ENCODE data around the gene PCDH19. TPM values are rescaled to one million over a fixed set of nuclear protein-coding genes. Genes with fewer than 3 reads are reported as not detected.

PCDH19 gene
- total RNA-seq, 1 experiment from 2014 or later = 1.2 TPM

DNA sequence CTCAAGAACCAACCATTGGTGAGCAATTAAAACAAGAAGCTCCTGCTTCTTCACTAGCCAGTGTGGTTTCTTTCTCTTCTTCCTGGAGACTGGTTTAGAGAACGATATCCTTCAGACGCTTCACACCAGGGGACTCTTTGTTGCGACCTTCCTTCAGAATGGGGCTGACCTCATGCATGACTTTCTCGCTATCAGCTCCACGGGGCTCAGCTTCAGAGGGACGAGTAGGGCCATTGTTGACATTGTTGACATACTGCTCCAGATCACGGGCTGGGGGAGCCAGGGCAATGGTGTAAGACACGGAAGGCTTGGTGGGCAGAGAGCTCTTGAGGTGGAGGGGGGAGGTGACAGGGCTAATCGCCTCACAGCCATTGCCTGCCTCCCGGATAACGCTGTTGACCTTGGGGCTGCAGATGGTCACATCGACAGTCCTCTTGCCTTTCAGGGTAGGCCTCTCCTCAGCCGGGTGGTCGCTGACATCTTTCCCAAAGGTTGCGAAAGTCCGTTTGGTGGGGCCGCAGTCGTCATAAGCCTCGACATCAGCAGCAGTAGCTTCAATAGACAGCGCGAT lies 113.8 kb downstream of the PCDH19 start:
- peak; percentile 59 for DNase-seq
- no peak overlapping the region; a peak in 2 of 5 replicates for H3K4me3 Mint-ChIP-seq
- no peak overlapping the region for H4K8ac ChIP-seq (replicated peaks; ENCODE audit: insufficient read length, low read depth, low read length)
- H3K27ac ChIP-seq (ENCODE audit: insufficient read length, low read depth, low read length) = no peak overlapping the region
- H3K4ac ChIP-seq (ENCODE audit: low read depth, low read length) = no peak overlapping the region
- H2BK5ac ChIP-seq (ENCODE audit: insufficient read length, low read length) = no peak overlapping the region
- no peaks in the 10 kb centered on the region for H4K20me1 ChIP-seq (ENCODE audit: control insufficient read depth, insufficient read depth, insufficient read length)
- no peak overlapping the region for H3K14ac ChIP-seq (ENCODE audit: insufficient read depth, low read length)
- no peak overlapping the region for H2BK12ac ChIP-seq (ENCODE audit: insufficient read length, low read depth, low read length)
- no peak overlapping the region for H3K23ac ChIP-seq (ENCODE audit: insufficient read length, low read depth, low read length)
- H3K27me3 Mint-ChIP-seq (ENCODE audit: low read depth) = peaks cover 4% of the 10 kb centered on the region; the same call in 1 of the 2 replicates
- no peaks in the 10 kb centered on the region for H3K79me1 ChIP-seq (ENCODE audit: insufficient read depth, low read depth, low read length, poor library complexity, severe bottlenecking)
- H3K27me3 ChIP-seq (ENCODE audit: insufficient read depth, low read length) = no peaks in the 10 kb centered on the region
- H2AK5ac ChIP-seq (ENCODE audit: insufficient read length, low read length) = no peak overlapping the region
- no peaks in the 10 kb centered on the region for H3K79me2 ChIP-seq (ENCODE audit: insufficient read depth, low read length)
- no peak overlapping the region for H2BK20ac ChIP-seq (ENCODE audit: low read depth, low read length, poor library complexity, severe bottlenecking)
- no peaks in the 10 kb centered on the region for H3K36me3 Mint-ChIP-seq (ENCODE audit: insufficient read depth in 1 of 3, low read depth in 3 of 3)
- no peak overlapping the region for H3K4me2 ChIP-seq (ENCODE audit: insufficient read depth, insufficient read length, low read length)
- no peak overlapping the region for H2AFZ ChIP-seq (ENCODE audit: low read length)
- H3K9me3 Mint-ChIP-seq = no peaks in the 10 kb centered on the region
- TF ChIP-seq, protein P1, sequence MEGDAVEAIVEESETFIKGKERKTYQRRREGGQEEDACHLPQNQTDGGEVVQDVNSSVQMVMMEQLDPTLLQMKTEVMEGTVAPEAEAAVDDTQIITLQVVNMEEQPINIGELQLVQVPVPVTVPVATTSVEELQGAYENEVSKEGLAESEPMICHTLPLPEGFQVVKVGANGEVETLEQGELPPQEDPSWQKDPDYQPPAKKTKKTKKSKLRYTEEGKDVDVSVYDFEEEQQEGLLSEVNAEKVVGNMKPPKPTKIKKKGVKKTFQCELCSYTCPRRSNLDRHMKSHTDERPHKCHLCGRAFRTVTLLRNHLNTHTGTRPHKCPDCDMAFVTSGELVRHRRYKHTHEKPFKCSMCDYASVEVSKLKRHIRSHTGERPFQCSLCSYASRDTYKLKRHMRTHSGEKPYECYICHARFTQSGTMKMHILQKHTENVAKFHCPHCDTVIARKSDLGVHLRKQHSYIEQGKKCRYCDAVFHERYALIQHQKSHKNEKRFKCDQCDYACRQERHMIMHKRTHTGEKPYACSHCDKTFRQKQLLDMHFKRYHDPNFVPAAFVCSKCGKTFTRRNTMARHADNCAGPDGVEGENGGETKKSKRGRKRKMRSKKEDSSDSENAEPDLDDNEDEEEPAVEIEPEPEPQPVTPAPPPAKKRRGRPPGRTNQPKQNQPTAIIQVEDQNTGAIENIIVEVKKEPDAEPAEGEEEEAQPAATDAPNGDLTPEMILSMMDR (conservative IDR thresholded peaks at IDR 0.05) = no peak
- no peak overlapping the region for H2BK120ac ChIP-seq (ENCODE audit: low read depth, low read length, poor library complexity, severe bottlenecking)
- H3K4me1 Mint-ChIP-seq = peaks cover 11 to 13% of the 10 kb centered on the region in 2 experiments
- H3K27ac Mint-ChIP-seq = no peak overlapping the region; a peak in 1 of 7 replicates
- no peak overlapping the region for H4K91ac ChIP-seq (ENCODE audit: insufficient read length, low read depth, low read length)
- WGBS (ENCODE audit: extremely low coverage, insufficient read length, low lambda C conversion rate) = no CpG with 5 or more reads among the region's 21 CpGs
- no peak overlapping the region for H3K56ac ChIP-seq (ENCODE audit: insufficient read length, low read depth, low read length)
- no peak overlapping the region for H2BK15ac ChIP-seq (ENCODE audit: low read depth, low read length)
- H3K18ac ChIP-seq (ENCODE audit: insufficient read length, low read depth, low read length) = no peak overlapping the region
- no peaks in the 10 kb centered on the region for H3K9me3 ChIP-seq (ENCODE audit: control insufficient read depth, low read depth, low read length)
- no peaks in the 10 kb centered on the region; the same call in 1 of the 2 replicates for H3K4me1 ChIP-seq (ENCODE audit: insufficient read depth, low read length)
- H3T11ph ChIP-seq (ENCODE audit: low read length) = no peak overlapping the region
- no peak overlapping the region for H4K5ac ChIP-seq (ENCODE audit: insufficient read length, low read depth, low read length)
- no peak overlapping the region for H3K9ac ChIP-seq (ENCODE audit: extremely low read depth, insufficient read length, low read length)
- no peaks in the 10 kb centered on the region for H3K23me2 ChIP-seq (ENCODE audit: insufficient read length, low read depth, low read length, poor library complexity, severe bottlenecking)
